ENCODE measurements around the gene TEAD1.

GRCh38 chr11:12964650-12965049 lies 290.4 kb downstream of the TEAD1 start:
- no peak for TF ChIP-seq CTCF (IDR thresholded peaks at IDR 0.05)
- no peak for TF ChIP-seq POLR2A (IDR thresholded peaks at IDR 0.05)
